Spleen (tissue), 7 donors: ENCODE measurements around the gene SCN7A.

ENCODE experiments used
- POLR2A ChIP-seq, 3 donors: fragments of 450-650 bp; IDR thresholded peaks; one replicate each; pipeline ENCODE4 v1.5.1; 2017; ENCODE audit warnings: antibody characterized with exemption in 3 of 3, mild to moderate bottlenecking in 1 of 3
- TF ChIP-seq, protein P1 (sequence below), 11 experiments: fragments of 200-600 bp in 7 of 11; fragments of 450-650 bp in 4 of 11; sonication (generic) in 4 of 11; IDR thresholded peaks in 8 of 11; conservative IDR thresholded peaks in 3 of 11; 1 replicate in 7 of 11; 2 replicates in 4 of 11; pipeline versions ENCODE4 v1.4.0 to v1.8.0; 2016 to 2021; ENCODE audit warnings: antibody characterized with exemption in 11 of 11, inconsistent platforms in 4 of 11, mild to moderate bottlenecking in 1 of 11
- donor health status: DM: no; HTN: no; CAD: no; lungs with moderate emphysema.
- donor health status: DM: no; HTN: no; CAD: no.
- donor health status: DM: no; HTN: no; CAD: no.

DNA sequence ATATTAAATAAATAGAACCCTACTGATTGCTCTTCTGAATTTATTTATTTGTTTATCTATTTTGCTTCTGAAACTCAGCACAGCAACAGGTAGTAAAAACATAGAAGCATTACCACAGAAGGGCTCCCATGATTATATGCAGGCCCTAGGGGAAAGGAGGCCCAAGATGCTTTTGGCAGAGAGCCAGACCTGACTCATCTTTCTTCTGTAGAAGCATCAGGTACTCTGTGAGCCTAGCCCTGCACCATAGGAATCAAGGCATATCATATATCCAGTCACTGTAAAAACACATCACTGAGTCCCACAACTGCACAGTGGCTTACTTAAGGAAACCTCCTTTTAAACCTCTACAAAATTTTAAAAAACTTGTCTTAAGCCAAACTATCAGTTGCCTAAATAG, 120.1 kb downstream of the SCN7A start:
- TF ChIP-seq, protein P1, sequence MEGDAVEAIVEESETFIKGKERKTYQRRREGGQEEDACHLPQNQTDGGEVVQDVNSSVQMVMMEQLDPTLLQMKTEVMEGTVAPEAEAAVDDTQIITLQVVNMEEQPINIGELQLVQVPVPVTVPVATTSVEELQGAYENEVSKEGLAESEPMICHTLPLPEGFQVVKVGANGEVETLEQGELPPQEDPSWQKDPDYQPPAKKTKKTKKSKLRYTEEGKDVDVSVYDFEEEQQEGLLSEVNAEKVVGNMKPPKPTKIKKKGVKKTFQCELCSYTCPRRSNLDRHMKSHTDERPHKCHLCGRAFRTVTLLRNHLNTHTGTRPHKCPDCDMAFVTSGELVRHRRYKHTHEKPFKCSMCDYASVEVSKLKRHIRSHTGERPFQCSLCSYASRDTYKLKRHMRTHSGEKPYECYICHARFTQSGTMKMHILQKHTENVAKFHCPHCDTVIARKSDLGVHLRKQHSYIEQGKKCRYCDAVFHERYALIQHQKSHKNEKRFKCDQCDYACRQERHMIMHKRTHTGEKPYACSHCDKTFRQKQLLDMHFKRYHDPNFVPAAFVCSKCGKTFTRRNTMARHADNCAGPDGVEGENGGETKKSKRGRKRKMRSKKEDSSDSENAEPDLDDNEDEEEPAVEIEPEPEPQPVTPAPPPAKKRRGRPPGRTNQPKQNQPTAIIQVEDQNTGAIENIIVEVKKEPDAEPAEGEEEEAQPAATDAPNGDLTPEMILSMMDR (IDR thresholded peaks at IDR 0.05 in 8 of 11, conservative IDR thresholded peaks at IDR 0.05 in 3 of 11): no peak
- no peak for TF ChIP-seq POLR2A (IDR thresholded peaks at IDR 0.05)
